ENCODE results near the gene GRAMD1B. TPM values are rescaled to one million over a fixed set of nuclear protein-coding genes. Genes with fewer than 3 reads are reported as not detected.
"Not testable (repeated sequence)": the region's sequence is repeated elsewhere in the genome, so short reads cannot be mapped to it uniquely, and the experiment has no call there.

The GRAMD1B gene
- total RNA-seq, 1 donor from 2014 or later = 2.6 TPM

DNA sequence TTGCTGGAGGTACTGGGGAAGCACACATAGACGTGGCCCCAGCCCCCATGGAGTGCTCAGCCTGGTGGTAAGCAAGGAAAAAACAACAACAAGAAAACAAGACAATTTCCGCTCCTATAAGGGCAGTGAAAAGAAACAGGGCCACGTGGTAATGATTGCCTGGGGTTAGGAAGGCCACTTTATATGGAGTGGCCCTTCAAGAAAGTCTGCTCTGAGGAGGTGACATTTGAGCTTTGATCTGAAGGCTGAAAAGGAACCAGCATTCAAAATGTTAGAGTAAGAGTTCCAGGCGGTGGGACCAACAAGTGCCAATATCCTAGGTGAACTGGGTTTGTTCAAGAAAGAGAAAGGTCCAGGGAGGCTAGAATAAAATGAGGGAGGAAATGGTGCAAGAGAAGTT, 136.8 kb downstream of the GRAMD1B start:
- DNase-seq (ENCODE audit: low read depth in 2 of 2) = no peak

- DNase-seq (ENCODE audit: low read depth in 2 of 2) = peak in 1 of 2 donors; percentile 28
Observed at GRCh38 chr11:123567466-123567865, 137.4 kb downstream of the GRAMD1B start.

DNA sequence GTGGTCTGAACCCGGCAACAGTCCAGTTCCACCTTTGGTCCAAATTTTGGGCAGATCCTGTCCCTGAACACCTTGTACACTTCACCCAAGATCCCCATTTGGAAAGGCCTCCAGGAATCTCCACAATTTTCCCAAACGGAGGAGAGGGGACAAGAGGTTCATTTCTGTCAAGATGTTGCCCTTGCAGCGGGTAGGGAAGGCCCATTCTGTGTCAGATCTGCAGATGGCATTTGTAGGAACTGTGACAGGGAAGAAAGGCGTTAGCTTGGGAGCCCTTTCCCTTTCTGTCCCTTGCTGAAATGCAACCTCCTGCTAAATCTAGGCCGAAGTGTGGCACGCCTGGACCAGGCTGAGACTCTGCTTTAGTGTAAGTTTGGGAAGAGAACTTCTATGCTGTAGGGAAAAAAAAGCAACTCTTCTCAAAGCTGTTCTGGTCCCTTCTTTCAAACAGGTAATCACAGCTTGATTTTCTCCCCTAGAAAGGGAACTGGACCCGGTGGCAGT, 138.3 kb downstream of the GRAMD1B start:
- DNase-seq (ENCODE audit: low read depth in 2 of 2) = no peak

DNA sequence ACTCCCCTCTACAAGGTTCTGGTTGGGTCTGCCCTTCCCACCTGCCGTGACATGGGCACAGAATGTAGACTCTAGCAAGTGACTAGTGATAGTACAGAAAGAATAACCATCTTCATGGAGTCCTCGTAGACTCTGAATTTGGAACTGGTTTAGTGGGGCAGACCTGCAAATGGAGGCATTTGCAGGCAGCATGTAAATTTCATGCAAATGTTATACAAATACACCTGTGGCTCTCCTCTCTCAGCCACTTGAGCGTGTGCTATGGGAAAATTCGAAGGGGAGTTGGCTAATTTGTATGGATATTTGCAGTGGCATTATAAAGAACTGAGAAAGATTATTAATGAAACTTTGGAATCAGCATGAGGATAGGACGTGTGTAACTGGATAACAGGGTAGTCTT, 139.3 kb downstream of the GRAMD1B start:
- no peak for DNase-seq (ENCODE audit: low read depth in 2 of 2)

DNA sequence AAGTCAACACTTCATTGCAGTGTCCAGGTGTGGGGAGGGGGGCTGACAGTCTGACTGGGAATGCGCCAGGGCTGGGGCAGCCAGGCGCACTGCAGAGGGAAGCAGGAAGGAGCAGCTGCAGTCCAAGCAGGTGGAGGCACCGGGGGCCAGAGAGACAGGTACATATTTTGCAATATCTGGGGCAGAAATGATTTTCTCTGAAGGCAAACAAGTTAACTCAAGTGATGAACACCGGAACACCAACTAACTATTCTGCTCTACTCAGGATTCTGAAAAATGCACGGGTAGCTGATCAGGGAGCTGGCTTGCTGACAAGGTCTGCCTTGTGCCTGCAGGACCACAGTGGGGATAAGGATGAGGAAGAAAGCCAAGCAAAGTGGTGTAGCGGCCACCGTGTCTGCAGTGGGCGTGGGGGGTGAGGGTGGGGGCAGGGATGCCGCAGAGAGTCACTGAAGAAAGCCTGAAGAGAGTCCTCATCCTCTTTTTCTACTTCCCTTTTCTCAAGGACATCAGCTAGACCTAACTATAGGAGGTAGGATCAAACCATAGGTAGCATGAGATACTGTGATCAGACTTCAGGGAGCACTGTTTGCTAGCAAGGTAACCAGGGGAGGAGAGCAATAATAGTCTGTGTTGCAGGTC, 141.0 kb downstream of the GRAMD1B start:
- no peak for DNase-seq (ENCODE audit: low read depth in 2 of 2)

DNA sequence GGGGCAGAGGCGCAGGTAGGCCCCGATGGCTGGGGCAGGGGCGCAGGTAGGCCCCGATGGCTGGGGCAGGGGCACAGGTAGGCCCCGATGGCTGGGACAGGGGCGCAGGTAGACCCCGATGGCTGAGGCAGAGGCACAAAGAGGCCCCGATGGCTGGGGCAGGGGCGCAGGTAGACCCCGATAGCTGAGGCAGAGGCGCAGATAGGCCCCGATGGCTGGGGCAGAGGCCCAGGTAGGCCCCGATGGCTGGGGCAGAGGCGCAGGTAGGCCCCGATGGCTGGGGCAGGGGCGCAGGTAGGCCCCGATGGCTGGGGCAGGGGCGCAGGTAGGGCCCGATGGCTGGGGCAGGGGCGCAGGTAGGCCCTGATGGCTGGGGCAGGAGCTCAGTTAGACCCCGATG, 142.7 kb downstream of the GRAMD1B start:
- not testable (repeated sequence) for DNase-seq (ENCODE audit: low read depth in 2 of 2)

GRCh38 chr11:123573286-123573685, 143.2 kb downstream of the GRAMD1B start:
- no peak for DNase-seq (ENCODE audit: low read depth in 2 of 2)

- no peak for DNase-seq (ENCODE audit: low read depth in 2 of 2)
Observed at GRCh38 chr11:123575441-123575840, 145.4 kb downstream of the GRAMD1B start.

DNA sequence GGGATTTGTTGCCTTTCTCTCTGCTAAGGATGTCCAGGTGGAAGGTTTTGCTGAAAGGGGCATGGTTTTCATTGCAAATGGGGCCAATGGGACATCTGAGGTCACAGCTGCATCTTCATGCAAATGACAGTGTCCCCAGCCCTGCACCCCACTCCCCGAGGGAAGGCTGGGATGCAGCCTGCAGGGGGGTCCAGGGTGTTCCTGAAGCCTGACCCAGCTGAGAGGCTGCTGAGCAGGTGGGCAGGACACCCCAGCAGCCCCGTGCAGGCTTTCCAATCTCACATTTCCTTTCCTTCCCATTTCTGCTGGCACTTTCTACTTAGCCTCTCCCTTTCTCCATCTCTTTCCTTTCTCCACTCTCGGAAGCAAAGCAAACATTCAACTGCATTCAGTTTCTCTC, 146.0 kb downstream of the GRAMD1B start:
- no peak for DNase-seq (ENCODE audit: low read depth in 2 of 2)

DNA sequence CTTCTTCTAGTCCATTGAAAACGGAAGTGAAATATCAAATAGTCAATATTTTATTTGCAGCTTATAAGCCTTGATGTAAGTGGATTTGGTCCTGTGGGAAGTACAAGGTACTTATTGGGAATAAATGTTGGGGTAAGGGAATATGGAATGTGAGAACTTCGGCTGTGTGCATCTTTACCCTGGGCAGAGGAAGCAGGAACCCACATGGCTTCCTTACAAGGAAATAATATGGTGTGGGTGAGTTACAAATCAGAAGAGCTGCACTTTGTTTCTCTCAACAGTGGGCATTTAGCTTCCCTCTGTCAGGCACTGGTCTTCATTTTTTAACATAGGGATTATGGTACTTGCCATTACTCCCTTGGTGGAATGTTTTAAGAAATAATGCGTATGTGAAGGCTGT, 146.4 kb downstream of the GRAMD1B start:
- no peak for DNase-seq (ENCODE audit: low read depth in 2 of 2)

DNA sequence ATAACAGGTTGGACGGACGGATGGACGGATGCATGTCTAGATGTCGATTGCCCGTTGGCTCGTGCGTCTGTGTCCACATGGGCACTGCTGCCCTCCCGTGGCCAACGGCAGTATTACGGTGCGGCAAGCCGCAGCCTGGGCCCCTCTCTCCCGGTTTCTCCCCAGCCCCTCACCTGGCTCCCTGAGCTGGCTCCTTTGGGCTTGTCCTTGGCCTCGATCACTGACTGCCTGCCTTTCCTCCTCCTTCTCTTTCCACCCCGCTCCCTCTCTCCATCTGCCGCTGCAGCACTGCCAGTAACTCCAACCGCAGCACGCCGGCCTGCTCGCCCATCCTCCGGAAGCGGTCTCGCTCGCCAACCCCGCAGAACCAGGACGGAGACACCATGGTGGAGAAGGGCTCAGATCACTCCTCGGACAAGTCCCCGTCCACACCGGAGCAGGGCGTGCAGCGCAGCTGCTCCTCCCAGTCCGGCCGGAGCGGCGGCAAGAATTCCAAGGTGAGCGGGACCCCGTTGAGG, 147.1 kb downstream of the GRAMD1B start:
- peak; percentile 58 to 76 for DNase-seq (ENCODE audit: low read depth in 2 of 2)

DNA sequence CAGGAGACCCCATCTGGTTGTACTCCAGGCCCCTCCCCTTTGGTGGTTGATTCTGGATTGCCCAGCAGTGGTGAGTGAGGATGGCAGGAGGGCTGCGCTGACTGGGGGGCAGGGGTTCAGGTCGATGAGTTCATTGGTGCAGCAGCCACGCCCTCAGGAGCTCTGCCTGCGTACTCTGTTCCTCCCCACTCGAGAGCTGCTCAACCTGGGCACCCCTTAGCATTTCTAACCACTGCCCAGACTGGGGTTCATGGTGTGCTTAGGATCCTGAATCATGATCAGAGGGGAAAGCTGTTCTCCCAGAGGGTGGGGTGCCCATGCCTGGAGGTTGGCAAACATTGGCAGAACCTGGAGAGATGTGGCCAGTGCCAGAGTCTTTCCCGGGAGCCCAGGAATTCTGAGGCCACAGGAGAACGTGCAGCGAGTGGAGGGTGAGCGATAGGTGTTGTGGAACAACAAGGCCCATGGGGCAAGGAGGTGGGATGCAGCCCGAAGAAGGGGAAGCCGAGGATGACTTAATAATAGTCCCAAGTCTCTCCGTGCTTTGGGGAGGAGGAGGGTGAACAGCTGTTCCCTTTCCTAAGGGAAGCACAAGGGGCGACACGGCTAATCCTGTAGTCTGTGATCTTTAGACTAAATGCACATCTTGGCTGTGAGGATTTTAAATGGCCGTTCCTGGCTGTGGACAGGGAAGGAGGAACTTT, 148.9 kb downstream of the GRAMD1B start:
- DNase-seq (ENCODE audit: low read depth in 2 of 2) = no peak

DNA sequence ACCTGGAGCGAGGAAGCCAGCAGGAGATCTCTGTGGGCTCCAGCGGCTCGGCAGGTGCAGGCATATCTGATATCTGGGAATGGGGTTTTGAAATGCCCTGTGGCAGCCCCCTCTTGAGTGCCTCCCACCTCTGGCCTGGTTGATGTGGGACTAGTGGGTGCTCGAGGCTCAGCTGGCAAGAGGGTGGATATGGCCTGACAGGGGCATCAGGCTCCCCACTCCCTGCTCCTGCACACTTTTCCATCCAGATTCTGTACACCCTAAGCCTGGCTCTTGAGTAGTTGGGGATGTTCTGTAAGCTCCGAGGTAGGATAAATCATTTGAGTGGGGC, 149.4 kb downstream of the GRAMD1B start:
- DNase-seq (ENCODE audit: low read depth in 2 of 2) = no peak

DNA sequence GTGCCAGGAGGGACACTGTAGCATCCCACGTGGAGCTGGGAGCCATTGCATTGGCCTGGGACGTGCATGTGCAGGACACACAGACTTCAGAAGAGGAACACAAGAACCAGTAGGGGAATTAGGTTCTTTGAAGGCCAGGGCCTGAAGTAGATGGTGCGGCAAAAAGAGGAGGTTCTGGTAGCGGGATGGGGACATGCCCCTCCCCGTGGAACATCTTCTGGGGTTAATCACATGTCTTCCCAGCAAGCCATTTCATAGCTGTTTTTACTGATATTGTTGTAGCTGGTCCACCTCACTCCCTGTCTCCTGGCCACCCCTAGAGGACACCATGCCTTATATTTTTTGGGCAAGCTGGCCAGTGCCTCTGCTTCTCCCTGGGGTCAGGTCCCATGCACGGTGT, 150.1 kb downstream of the GRAMD1B start:
- DNase-seq (ENCODE audit: low read depth in 2 of 2) = no peak

- DNase-seq (ENCODE audit: low read depth in 2 of 2) = peak; percentile 47 to 72
Observed at GRCh38 chr11:123580557-123581275, 150.6 kb downstream of the GRAMD1B start.

DNA sequence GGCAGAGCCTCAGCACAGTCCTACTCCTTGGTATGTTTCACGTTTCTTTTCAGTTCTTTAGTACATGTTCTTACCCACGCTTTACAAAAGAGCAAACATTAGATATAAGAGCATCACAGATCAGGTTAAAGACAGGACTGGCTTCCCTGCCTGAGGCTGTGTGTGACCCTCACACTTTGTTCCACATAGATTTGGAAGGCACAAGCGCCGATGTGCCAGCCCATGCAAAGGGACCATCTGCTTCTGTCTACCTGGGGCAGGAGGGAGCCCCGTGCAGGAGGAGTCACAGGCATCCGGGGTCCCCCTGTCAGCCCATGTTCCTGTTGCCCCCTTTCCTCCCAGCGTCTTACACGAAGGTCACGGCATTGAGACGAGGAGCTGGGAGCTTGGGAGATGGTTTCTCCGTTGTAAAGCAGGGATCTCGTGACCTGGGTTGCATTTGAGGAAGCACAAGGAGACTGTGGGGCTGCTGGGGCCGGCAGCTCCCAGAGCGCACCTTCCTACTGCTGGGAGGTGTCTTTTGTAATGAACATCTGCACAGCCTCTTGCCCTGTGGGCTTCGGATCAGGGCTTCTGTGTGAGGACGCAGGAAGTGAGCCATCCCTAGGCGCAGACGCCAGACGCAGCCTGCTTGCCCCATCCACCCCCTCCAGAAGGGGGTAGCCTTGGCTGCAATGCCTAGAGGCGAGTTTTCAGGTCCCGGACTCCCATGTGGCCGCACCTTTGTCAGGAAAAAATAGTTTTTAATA, 151.8 kb downstream of the GRAMD1B start:
- no peak for DNase-seq (ENCODE audit: low read depth in 2 of 2)

DNA sequence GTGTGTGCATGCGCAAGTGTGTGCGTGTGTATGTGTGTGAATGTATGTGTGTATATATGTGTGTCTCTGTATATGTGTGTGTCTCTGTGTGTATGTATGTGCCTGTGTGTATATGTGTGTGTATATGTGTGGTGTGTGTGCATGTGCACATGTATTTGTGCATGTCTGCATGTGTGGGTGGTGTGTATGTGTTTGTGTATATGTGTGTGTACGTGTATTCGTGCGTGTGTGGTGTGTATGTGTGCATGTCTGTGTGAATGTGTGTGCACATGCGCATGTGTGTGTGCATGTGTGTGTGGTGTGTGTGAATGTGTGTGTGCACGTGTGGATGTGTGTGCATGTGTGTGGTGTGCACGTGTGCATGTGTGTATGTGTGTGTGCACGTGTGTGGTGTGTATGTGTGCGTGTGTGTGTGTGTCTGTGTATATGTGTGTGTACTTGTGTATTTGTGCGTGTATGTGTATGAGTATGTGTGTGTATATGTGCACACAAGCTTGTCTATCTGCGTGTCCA, 153.0 kb downstream of the GRAMD1B start:
- DNase-seq (ENCODE audit: low read depth in 2 of 2) = no peak

DNA sequence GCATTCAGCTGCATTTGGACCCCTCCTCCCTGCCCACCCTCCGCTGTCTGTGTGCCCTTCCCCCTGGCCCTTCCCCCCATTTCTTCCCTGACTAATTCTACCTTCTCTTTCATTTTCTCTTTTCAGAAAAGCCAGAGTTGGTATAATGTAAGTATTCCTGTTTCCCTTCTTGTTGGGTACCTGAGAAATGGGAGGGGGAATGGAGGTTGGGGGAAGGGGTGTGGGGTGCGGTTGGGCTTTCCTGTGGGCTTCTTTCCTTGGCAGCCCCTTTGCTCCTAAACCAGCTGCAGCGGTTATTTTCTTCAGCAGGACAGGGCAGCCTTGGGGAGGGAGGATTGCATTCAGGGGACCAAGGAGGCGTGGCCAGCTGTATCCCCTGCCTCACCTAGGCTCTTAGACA, 154.1 kb downstream of the GRAMD1B start:
- no peak for DNase-seq (ENCODE audit: low read depth in 2 of 2)

DNA sequence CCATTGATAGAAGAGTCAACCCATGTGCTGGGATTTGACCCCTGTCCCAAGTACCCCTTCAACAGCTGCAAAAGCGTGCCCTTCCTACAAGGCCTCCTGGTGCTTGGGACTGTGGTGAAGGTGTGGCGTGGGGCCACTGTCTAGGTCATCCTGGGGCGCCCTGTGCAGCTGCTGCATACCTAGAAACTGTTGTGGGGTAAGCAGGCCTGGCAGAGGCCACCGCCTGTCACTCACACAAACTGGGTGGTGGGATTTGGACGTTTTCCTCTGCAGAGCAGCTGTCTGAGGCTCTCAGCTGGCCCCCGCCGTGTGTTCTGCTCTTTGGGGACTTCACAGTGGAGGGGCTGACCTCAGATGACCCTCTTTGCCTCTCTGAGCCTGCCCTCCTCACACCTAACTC, 154.7 kb downstream of the GRAMD1B start:
- DNase-seq (ENCODE audit: low read depth in 2 of 2) = no peak

DNA sequence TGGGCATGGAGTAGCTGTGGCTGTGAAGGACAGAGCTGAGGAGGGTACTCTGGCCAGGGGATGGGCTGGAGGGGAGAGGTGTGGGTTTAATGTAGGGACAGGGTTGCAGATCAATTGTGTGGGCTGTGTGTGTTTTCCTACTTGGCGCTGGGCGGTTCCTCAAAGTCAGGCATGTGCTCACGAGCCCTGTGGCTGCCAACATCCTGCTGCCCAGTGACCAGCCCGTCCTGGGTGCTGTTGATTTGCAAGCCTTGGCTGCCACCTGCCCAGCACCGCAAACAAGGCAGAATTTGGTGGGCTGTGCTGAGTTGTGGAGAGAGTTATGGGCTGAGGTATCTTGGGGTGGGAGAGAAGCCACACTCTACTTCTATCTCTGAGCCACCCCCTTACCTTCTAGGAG, 155.1 kb downstream of the GRAMD1B start:
- no peak for DNase-seq (ENCODE audit: low read depth in 2 of 2)

DNA sequence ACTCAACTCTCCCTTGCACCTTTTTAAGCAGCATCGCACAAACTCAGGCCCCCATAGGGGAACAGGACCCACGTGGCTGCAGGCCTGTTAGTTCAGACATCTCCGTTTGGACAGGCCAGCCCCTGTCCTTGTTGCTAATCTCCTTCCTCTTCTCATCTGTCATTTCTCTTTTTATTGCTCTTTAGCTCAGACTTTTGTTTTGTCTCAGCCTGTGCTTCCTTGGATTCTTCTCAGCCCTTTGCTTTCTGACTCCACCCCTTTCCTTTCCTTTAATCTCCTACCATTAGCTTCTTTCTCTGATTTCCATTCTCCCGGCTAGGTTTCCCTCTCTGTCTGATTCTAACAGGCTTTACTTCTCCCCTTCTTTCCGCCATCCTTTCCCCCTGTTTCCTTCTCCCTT, 155.6 kb downstream of the GRAMD1B start:
- DNase-seq (ENCODE audit: low read depth in 2 of 2) = peak in 1 of 2 donors; percentile 22

DNA sequence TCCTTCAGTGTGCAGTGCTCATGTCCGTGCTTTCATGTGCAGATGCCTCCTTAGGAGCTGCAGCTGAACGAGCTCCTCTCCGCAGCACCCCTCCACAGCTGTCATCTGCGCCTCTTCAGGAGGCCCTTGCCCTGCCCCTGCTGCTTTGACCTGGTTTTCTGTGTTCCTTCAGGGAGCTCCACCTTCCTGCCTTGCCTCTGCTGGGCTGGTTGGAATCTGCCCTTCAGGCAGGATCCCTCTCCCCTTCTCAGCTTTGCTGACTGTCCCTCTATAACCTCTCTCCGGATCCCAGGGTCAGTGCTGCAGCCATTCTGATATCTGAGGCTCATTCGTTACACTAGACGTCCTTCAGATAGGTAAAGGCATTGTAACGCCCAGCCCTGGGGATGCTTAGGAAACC, 156.5 kb downstream of the GRAMD1B start:
- no peak for DNase-seq (ENCODE audit: low read depth in 2 of 2)
